Suprapubic skin (tissue), 4 donors: ENCODE measurements around the gene PLB1. TPM values are rescaled to one million over a fixed set of nuclear protein-coding genes. Genes with fewer than 3 reads are reported as not detected.

Experiments used
- DNase-seq, 2 donors: peaks; one replicate each; pipeline ENCODE4 v3.0.0-alpha.2; 2019; ENCODE audit warnings: low spot score in 2 of 2
- H3K27ac ChIP-seq: fragments of 200-600 bp; sonication (generic); one replicate; pipeline ENCODE4 v1.5.1; 2019
- H3K27me3 ChIP-seq: fragments of 200-600 bp; sonication (generic); one replicate; pipeline ENCODE4 v1.5.1; 2019
- H3K36me3 ChIP-seq: fragments of 200-600 bp; sonication (generic); one replicate; pipeline ENCODE4 v1.5.1; 2019
- H3K4me1 ChIP-seq: fragments of 200-600 bp; sonication (generic); one replicate; pipeline ENCODE4 v1.5.1; 2019
- H3K4me3 ChIP-seq: fragments of 200-600 bp; sonication (generic); one replicate; pipeline ENCODE4 v1.5.1; 2019; ENCODE audit warnings: mild to moderate bottlenecking
- H3K9me3 ChIP-seq: fragments of 200-600 bp; sonication (generic); one replicate; pipeline ENCODE4 v1.5.1; 2019
- CTCF ChIP-seq, 2 donors: fragments of 200-600 bp in 1 of 2; fragments of 450-650 bp in 1 of 2; sonication (generic) in 1 of 2; IDR thresholded peaks; one replicate each; pipeline ENCODE4 v1.5.1; 2016 to 2019; ENCODE audit warnings: antibody characterized with exemption in 2 of 2, mild to moderate bottlenecking in 1 of 2, moderate library complexity in 1 of 2
- EP300 ChIP-seq: sonication (generic); formaldehyde crosslinking; IDR thresholded peaks from one replicate; pipeline ENCODE4 v1.6.1; 2017; ENCODE audit warnings: antibody characterized with exemption
- POLR2A ChIP-seq, 2 donors: fragments of 450-650 bp; IDR thresholded peaks; one replicate each; pipeline ENCODE4 v1.6.1; 2017; ENCODE audit warnings: antibody characterized with exemption in 2 of 2, mild to moderate bottlenecking in 2 of 2, moderate library complexity in 2 of 2
- POLR2AphosphoS5 ChIP-seq, 3 donors: sonication (generic); formaldehyde crosslinking; IDR thresholded peaks; one replicate each; pipeline ENCODE4 v1.6.1; 2017; ENCODE audit warnings: antibody characterized with exemption in 3 of 3
- WGBS: methylation state at CpG from one replicate; pipeline ENCODE4 v1.1.5; 2018; 5-methylcytosine and 5-hydroxymethylcytosine counted together
- total RNA-seq, 4 donors: library from RNA; depleted of rRNA; stranded (reverse); fragments of >200 nt; gene quantifications; one replicate each; pipeline ENCODE4 v1.1.0, GENCODE V29; 2016

The PLB1 gene
- total RNA-seq, 4 donors from 2014 or later = 3.9 to 21.6 (median 9.1) TPM

DNA sequence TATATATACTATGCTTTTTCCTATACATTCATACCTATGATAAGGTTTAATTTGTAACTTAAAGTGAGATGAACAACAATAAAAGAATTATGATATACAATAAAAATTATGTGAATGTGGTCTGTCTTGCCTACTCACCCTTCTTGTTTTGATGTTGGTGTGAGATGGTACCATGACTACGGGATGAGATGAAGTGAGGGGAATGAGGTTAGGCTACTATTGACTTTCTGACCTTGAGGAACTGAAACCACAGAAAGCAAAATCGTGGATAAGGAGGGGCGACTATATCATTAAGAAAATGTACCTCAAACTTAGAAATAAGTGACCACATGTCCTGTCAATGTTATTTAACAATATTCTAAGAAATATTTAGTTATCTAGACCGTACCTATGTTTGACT lies 151.8 kb downstream of the PLB1 start:
- Histone ChIP-seq H3K27me3 (no peaks in the 10 kb centered on the region), H3K4me3 (no peak overlapping the region), H3K4me1 (peaks cover 35% of the 10 kb centered on the region), H3K27ac (peak overlapping the region; percentile 78), H3K9me3 (no peaks in the 10 kb centered on the region), H3K36me3 (no peaks in the 10 kb centered on the region)
- 85% methylated on average over 4 of the region's 4 CpGs for WGBS
- TF ChIP-seq POLR2A (IDR thresholded peaks at IDR 0.05) (no peak), EP300 (no peak), POLR2AphosphoS5 (IDR thresholded peaks at IDR 0.05) (no peak), CTCF (IDR thresholded peaks at IDR 0.05) (no peak)
- no peak for DNase-seq

- peaks cover 32% of the 10 kb centered on the region for H3K4me1 ChIP-seq
- WGBS = 72% methylated on average over 3 of the region's 3 CpGs
- H3K27ac ChIP-seq = peak overlapping the region; percentile 78
- DNase-seq = no peak
- no peaks in the 10 kb centered on the region for H3K36me3 ChIP-seq
- no peak overlapping the region for H3K4me3 ChIP-seq
- TF ChIP-seq EP300 = no peak
- TF ChIP-seq POLR2A (IDR thresholded peaks at IDR 0.05) = no peak
- no peak for TF ChIP-seq POLR2AphosphoS5 (IDR thresholded peaks at IDR 0.05)
- TF ChIP-seq CTCF (IDR thresholded peaks at IDR 0.05) = no peak
- no peaks in the 10 kb centered on the region for H3K9me3 ChIP-seq
- no peaks in the 10 kb centered on the region for H3K27me3 ChIP-seq
Observed at GRCh38 chr2:28648147-28648546, 152.3 kb downstream of the PLB1 start.

DNA sequence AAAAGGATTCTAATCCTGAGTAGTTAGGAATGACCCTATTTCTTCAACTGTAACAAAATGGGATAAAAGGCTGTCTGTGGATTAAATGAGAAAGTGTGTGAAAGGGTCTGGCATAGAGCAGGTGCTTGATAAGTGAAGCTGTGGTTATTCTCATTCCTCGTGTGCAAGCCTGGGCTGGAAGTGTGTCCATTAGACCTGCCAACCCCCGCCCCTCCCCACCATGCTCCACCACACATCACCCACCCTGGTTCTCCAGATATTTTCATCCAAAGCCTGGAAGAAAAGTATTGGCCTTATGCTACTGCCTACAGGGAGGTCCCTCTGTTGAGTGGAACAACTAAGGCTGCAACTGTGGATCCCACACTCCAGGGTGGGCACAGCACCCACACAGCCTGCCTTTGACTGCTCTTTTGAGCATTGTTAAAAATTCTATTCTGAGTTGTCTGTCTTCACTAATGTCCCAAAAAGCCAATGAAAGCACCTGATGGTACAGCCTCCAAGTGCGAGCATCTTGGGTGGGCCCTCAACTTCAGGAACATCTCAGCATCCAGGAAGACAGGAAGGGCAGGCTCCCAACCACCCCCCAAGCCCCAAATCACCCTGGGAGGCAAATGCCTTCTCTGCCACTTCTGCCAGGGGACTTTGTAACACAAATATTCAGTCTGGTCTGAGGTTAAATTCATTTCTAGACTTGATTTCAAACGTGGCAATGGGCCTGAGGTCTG lies 153.0 kb downstream of the PLB1 start:
- no peaks in the 10 kb centered on the region for H3K36me3 ChIP-seq
- TF ChIP-seq POLR2AphosphoS5 (IDR thresholded peaks at IDR 0.05) = no peak
- no peak for TF ChIP-seq POLR2A (IDR thresholded peaks at IDR 0.05)
- no peak for TF ChIP-seq EP300
- no peak for TF ChIP-seq CTCF (IDR thresholded peaks at IDR 0.05)
- H3K9me3 ChIP-seq = no peaks in the 10 kb centered on the region
- H3K4me1 ChIP-seq = peaks cover 29% of the 10 kb centered on the region
- DNase-seq = no peak
- no peaks in the 10 kb centered on the region for H3K27me3 ChIP-seq
- H3K27ac ChIP-seq = peak overlapping the region; percentile 78
- H3K4me3 ChIP-seq = no peak overlapping the region
- WGBS = 57% methylated on average over 4 of the region's 4 CpGs

- H3K27me3 ChIP-seq = no peaks in the 10 kb centered on the region
- no peak for DNase-seq
- peak overlapping the region; percentile 78 for H3K27ac ChIP-seq
- TF ChIP-seq CTCF (IDR thresholded peaks at IDR 0.05) (no peak), POLR2A (IDR thresholded peaks at IDR 0.05) (no peak), EP300 (no peak), POLR2AphosphoS5 (IDR thresholded peaks at IDR 0.05) (no peak)
- WGBS = 59% methylated on average over 7 of the region's 8 CpGs
- H3K4me1 ChIP-seq = peaks cover 28% of the 10 kb centered on the region
- no peaks in the 10 kb centered on the region for H3K36me3 ChIP-seq
- no peaks in the 10 kb centered on the region for H3K9me3 ChIP-seq
- H3K4me3 ChIP-seq = no peak overlapping the region
Observed at GRCh38 chr2:28649481-28650265, 153.8 kb downstream of the PLB1 start.

DNA sequence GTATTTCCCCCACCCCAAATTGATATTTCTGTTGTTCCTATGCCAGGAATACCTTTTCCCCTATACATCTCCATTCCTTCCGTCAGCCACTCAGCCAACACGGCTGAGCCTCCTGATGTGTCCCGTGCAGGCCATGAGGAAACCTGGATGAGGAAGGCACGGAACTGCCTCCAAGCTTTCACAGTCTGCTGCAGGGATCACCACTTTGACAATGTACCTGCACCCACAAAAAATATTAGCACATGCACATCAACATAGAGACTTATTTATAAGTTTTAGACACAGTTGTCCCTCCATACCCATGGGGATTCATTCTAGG lies 154.4 kb downstream of the PLB1 start:
- Histone ChIP-seq H3K36me3 (no peaks in the 10 kb centered on the region), H3K27me3 (no peaks in the 10 kb centered on the region), H3K4me3 (no peak overlapping the region), H3K27ac (no peak overlapping the region), H3K4me1 (peaks cover 29% of the 10 kb centered on the region), H3K9me3 (no peaks in the 10 kb centered on the region)
- 48% methylated on average over 4 of the region's 4 CpGs for WGBS
- TF ChIP-seq EP300 (no peak), POLR2A (IDR thresholded peaks at IDR 0.05) (no peak), CTCF (IDR thresholded peaks at IDR 0.05) (no peak), POLR2AphosphoS5 (IDR thresholded peaks at IDR 0.05) (no peak)
- DNase-seq = no peak
